Left ventricle myocardium superior (tissue), 1 donor: ENCODE data around the gene PITPNM3. TPM values are rescaled to one million over a fixed set of nuclear protein-coding genes. Genes with fewer than 3 reads are reported as not detected.

Experiments used
- ATAC-seq: fragments of 200-7000 bp; cut with Tn5 transposase; one replicate; pipeline ENCODE4 v1.9.1; 2020; ENCODE audit warnings: mild to moderate bottlenecking, moderate library complexity
- DNase-seq: peaks from one replicate; pipeline ENCODE4 v3.0.0-alpha.2; 2020
- intact Hi-C: fragments of 100-400 bp; cut with micrococcal nuclease; formaldehyde crosslinking; loops from one replicate; pipeline ENCODE4 v1.11.0; 2022
- total RNA-seq: library from RNA; stranded (reverse); fragmentation: NEBNext Ultra II Directional; extraction: Animal tissue kit (Norgen Biotek cat#: 25700); gene quantifications from one replicate; pipeline ENCODE4 v1.2.1, GENCODE V29; 2021
- donor health status: DM: no; HTN: yes; CAD: no; lungs with severe emphysema.

PITPNM3 gene
- total RNA-seq, 1 donor from 2014 or later, result 0.59 TPM

- intact Hi-C loops, result no loop called here
- ATAC-seq, result no peak
- no peak for DNase-seq
Measured at GRCh38 chr17:6557040-6557438, 684 bp upstream of the PITPNM3 start.

GRCh38 chr17:6555331-6556120 is 829 bp downstream of the PITPNM3 start:
- intact Hi-C loops, result no loop called here
- peak; percentile 38 for DNase-seq

GRCh38 chr17:6554871-6555330 is 1.5 kb downstream of the PITPNM3 start:
- DNase-seq, result no peak
- ATAC-seq, result no peak
- intact Hi-C loops, result no loop called here

More at GRCh38 chr17:6555331-6556120, 829 bp downstream of the PITPNM3 start:
- ATAC-seq, result peak; percentile 61

GRCh38 chr17:6554342-6554741 is 2.0 kb downstream of the PITPNM3 start:
- ATAC-seq, result no peak
- no peak for DNase-seq
- intact Hi-C loops, result no loop called here

- ATAC-seq, result peak; percentile 23
- intact Hi-C loops, result no loop called here
- peak; percentile 36 for DNase-seq
Measured at GRCh38 chr17:6551869-6552531, 4.4 kb downstream of the PITPNM3 start.

GRCh38 chr17:6551356-6551755 is 5.0 kb downstream of the PITPNM3 start:
- DNase-seq (no peak), ATAC-seq (no peak)
- intact Hi-C loops, result no loop called here

- intact Hi-C loops, result no loop called here
- ATAC-seq (no peak), DNase-seq (no peak)
Measured at GRCh38 chr17:6549384-6550036, 6.8 kb downstream of the PITPNM3 start.

- ATAC-seq (peak; percentile 88), DNase-seq (peak; percentile 36)
- intact Hi-C loops, result no loop called here
Measured at GRCh38 chr17:6548578-6549330, 7.6 kb downstream of the PITPNM3 start.

GRCh38 chr17:6548034-6548433 is 8.3 kb downstream of the PITPNM3 start:
- intact Hi-C loops, result no loop called here
- DNase-seq (no peak), ATAC-seq (no peak)

- DNase-seq, result no peak
- no peak for ATAC-seq
Measured at GRCh38 chr17:6547336-6547735, 9.0 kb downstream of the PITPNM3 start.

GRCh38 chr17:6546069-6546718 is 10.2 kb downstream of the PITPNM3 start:
- ATAC-seq (no peak), DNase-seq (no peak)
- intact Hi-C loops, result no loop called here

More at GRCh38 chr17:6547336-6547735, 9.0 kb downstream of the PITPNM3 start:
- intact Hi-C loops, result no loop called here

- intact Hi-C loops, result no loop called here
- DNase-seq (no peak), ATAC-seq (no peak)
Measured at GRCh38 chr17:6545291-6545690, 11.1 kb downstream of the PITPNM3 start.

GRCh38 chr17:6544011-6544370 is 12.4 kb downstream of the PITPNM3 start:
- ATAC-seq (no peak), DNase-seq (no peak)
- intact Hi-C loops, result no loop called here

- ATAC-seq (no peak), DNase-seq (no peak)
- intact Hi-C loops, result no loop called here
Measured at GRCh38 chr17:6543079-6544010, 13.0 kb downstream of the PITPNM3 start.

- ATAC-seq (no peak), DNase-seq (no peak)
- intact Hi-C loops, result no loop called here
Measured at GRCh38 chr17:6542577-6542976, 13.8 kb downstream of the PITPNM3 start.

- ATAC-seq, result no peak
- no peak for DNase-seq
- intact Hi-C loops, result no loop called here
Measured at GRCh38 chr17:6541886-6542285, 14.5 kb downstream of the PITPNM3 start.

GRCh38 chr17:6539871-6540270 is 16.5 kb downstream of the PITPNM3 start:
- ATAC-seq, result no peak
- intact Hi-C loops, result no loop called here
- no peak for DNase-seq

- DNase-seq (no peak), ATAC-seq (no peak)
- intact Hi-C loops, result no loop called here
Measured at GRCh38 chr17:6536566-6537065, 19.7 kb downstream of the PITPNM3 start.
